MCF 10A (cell line): ENCODE data around the gene HAGH. TPM values are rescaled to one million over a fixed set of nuclear protein-coding genes. Genes with fewer than 3 reads are reported as not detected.

ENCODE experiments used
- BruUV-seq: library from RNA; stranded (reverse); fragments of 400-500 nt; replicated peaks from 2 replicates; lab custom pipeline; 2021; lab: Mats Ljungman, UMichigan
- CTCF ChIA-PET: fragments of 300-600 bp; sonication (Branson Sonifier 250); formaldehyde crosslinking; extraction: SDS; loops from one replicate; lab custom pipeline; 2021; ENCODE audit warnings: antibody characterized with exemption, inconsistent platforms; lab: Yijun Ruan, JAX
- POLR2A ChIA-PET: fragments of 300-600, 350-650 bp; sonication (Branson Sonifier 250); formaldehyde crosslinking; extraction: SDS; loops from one replicate; lab custom pipeline; 2020; ENCODE audit warnings: antibody characterized with exemption, inconsistent platforms; lab: Yijun Ruan, JAX
- DNase-seq: peaks from one replicate; pipeline ENCODE4 v3.0.0-alpha.2; 2018; ENCODE audit not compliant: unreplicated experiment
- H3K27ac Mint-ChIP-seq: one replicate; pipeline ENCODE4 v1.8.0; 2022; ENCODE audit warnings: mild to moderate bottlenecking, low read depth, mixed read lengths; ENCODE audit not compliant: unreplicated experiment
- H3K27me3 Mint-ChIP-seq: one replicate; pipeline ENCODE4 v1.8.0; 2022; ENCODE audit warnings: mixed read lengths; ENCODE audit not compliant: insufficient read depth, unreplicated experiment
- H3K36me3 Mint-ChIP-seq: one replicate; pipeline ENCODE4 v1.8.0; 2022; ENCODE audit warnings: mild to moderate bottlenecking, moderate library complexity, mixed read lengths; ENCODE audit not compliant: insufficient read depth, unreplicated experiment
- H3K4me1 Mint-ChIP-seq: one replicate; pipeline ENCODE4 v1.8.0; 2022; ENCODE audit warnings: mixed read lengths; ENCODE audit not compliant: insufficient read depth, unreplicated experiment
- H3K4me3 Mint-ChIP-seq: one replicate; pipeline ENCODE4 v1.8.0; 2022; ENCODE audit warnings: mild to moderate bottlenecking, moderate library complexity, mixed read lengths; ENCODE audit not compliant: unreplicated experiment
- H3K9me3 Mint-ChIP-seq: one replicate; pipeline ENCODE4 v1.8.0; 2022; ENCODE audit warnings: mixed read lengths; ENCODE audit not compliant: unreplicated experiment
- CTCF ChIP-seq: fragments of 200-600 bp; IDR thresholded peaks from one replicate; pipeline ENCODE4 v1.8.0; 2022; ENCODE audit warnings: antibody characterized with exemption, mild to moderate bottlenecking; ENCODE audit not compliant: unreplicated experiment
- intact Hi-C: fragments of 100-400 bp; cut with micrococcal nuclease; formaldehyde crosslinking; loops from 2 replicates; pipeline ENCODE4 v1.14.1; 2022
- total RNA-seq: library from RNA; stranded (reverse); gene quantifications from 2 replicates; pipeline ENCODE4 v1.2.3, GENCODE V29; 2022

HAGH gene
- total RNA-seq, 1 experiment from 2014 or later, result 44.5 TPM

DNA sequence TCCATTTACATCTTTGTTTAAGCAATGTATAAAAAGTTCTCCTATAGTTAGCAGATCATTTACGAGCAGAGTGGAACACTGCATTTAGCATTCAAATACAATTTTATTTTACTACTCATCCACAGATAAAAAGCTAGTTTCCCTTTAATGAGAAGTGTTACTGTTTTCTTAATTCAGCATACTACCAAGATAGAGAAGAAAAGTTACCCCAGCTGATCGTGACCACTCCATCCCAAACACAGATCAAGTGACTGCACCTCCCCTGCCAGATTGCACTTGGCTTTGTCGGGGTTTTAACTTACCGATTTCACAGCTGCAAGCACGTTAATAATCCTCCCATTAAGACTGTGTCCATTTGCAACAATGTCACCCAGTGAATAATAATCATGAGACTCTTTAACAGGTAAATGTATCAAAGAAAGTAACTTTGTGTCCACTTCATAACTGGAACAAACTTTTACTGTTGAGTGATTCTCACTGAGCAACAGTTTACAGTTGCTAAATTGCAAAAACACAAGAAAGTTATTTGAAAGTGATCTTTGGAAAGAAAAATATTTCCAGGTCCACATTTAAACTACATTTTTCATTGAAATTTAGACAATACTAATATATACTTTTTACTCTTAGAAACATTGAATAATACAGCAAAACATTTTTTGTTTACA, 30.9 kb upstream of the HAGH start:
- intact Hi-C loops, result no loop called here
- H3K4me1 Mint-ChIP-seq, result no peaks in the 10 kb centered on the region
- POLR2A ChIA-PET, result interaction anchor here (0.7 to 0.9 kb wide), 2 partner anchors 30 to 128 kb away, joined by 3 to 4 read pairs; partner anchors contain the start of gene FAHD1
- peaks cover 54% of the 10 kb centered on the region for H3K27me3 Mint-ChIP-seq
- DNase-seq, result no peak
- H3K36me3 Mint-ChIP-seq, result no peaks in the 10 kb centered on the region
- no peak for TF ChIP-seq CTCF
- H3K9me3 Mint-ChIP-seq, result no peaks in the 10 kb centered on the region
- H3K4me3 Mint-ChIP-seq, result no peak overlapping the region
- no TSS peak for BruUV-seq
- CTCF ChIA-PET, result interaction anchor here (0.5 to 0.8 kb wide), 2 partner anchors 22 to 315 kb away, joined by 3 read pairs; no protein-coding TSS in a partner anchor
- no peak overlapping the region for H3K27ac Mint-ChIP-seq

DNA sequence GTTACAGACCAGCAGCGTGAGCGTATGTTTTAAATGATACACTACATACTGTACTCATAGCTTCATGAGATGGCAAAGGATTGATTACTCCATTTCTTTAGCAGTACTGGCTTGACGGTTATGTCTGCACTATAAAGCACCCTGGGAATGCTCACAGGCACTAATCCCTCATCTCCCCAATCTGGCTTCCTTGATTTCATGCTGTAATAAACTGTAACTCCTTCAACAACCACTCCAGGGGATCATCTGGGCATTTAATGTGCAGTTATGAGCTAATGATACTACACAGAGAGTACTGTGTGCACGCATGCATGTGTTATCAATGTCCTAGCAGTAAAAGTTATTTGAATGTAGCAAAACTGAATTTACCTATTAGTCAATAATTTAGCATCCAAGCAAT, 25.2 kb upstream of the HAGH start:
- H3K4me3 Mint-ChIP-seq, result no peak overlapping the region
- H3K9me3 Mint-ChIP-seq, result no peaks in the 10 kb centered on the region
- ChIA-PET CTCF (interaction anchor here (0.6 kb wide), 1 partner anchor 18 kb away, joined by 3 read pairs; no protein-coding TSS in a partner anchor), POLR2A (no interaction called here)
- BruUV-seq, result no TSS peak
- no peak for TF ChIP-seq CTCF
- no peaks in the 10 kb centered on the region for H3K36me3 Mint-ChIP-seq
- peaks cover 12% of the 10 kb centered on the region for H3K27me3 Mint-ChIP-seq
- H3K4me1 Mint-ChIP-seq, result no peaks in the 10 kb centered on the region
- intact Hi-C loops, result no loop called here
- no peak for DNase-seq
- no peak overlapping the region for H3K27ac Mint-ChIP-seq

- H3K36me3 Mint-ChIP-seq, result no peaks in the 10 kb centered on the region
- intact Hi-C loops, result no loop called here
- no peak for TF ChIP-seq CTCF
- no peaks in the 10 kb centered on the region for H3K4me1 Mint-ChIP-seq
- no peak overlapping the region for H3K27ac Mint-ChIP-seq
- DNase-seq, result no peak
- peaks cover 9% of the 10 kb centered on the region for H3K27me3 Mint-ChIP-seq
- ChIA-PET CTCF (no interaction called here), POLR2A (no interaction called here)
- no peak overlapping the region for H3K4me3 Mint-ChIP-seq
- no TSS peak for BruUV-seq
- no peaks in the 10 kb centered on the region for H3K9me3 Mint-ChIP-seq
Measured at GRCh38 chr16:1850981-1851380, 24.4 kb upstream of the HAGH start.

GRCh38 chr16:1846416-1846815, 19.8 kb upstream of the HAGH start:
- H3K36me3 Mint-ChIP-seq, result no peaks in the 10 kb centered on the region
- H3K4me1 Mint-ChIP-seq, result no peaks in the 10 kb centered on the region
- no peak overlapping the region for H3K4me3 Mint-ChIP-seq
- no peak overlapping the region for H3K27ac Mint-ChIP-seq
- TF ChIP-seq CTCF, result no peak
- CTCF ChIA-PET, result interaction anchor here (1.4 kb wide), 1 partner anchor 17 kb away, joined by 8 read pairs; no protein-coding TSS in a partner anchor
- H3K9me3 Mint-ChIP-seq, result no peaks in the 10 kb centered on the region
- no peaks in the 10 kb centered on the region for H3K27me3 Mint-ChIP-seq
- intact Hi-C loops, result no loop called here
- no TSS peak for BruUV-seq
- POLR2A ChIA-PET, result no interaction called here
- no peak for DNase-seq
